GM21381 (cell line): ENCODE results near the gene ZMIZ1.

ENCODE experiments used
- ATAC-seq: cut with Tn5 transposase; IDR thresholded peaks from one replicate; pipeline ENCODE4 v1.9.1; 2021; ENCODE audit warnings: mild to moderate bottlenecking, moderate library complexity; ENCODE audit not compliant: unreplicated experiment

Gene ZMIZ1

DNA sequence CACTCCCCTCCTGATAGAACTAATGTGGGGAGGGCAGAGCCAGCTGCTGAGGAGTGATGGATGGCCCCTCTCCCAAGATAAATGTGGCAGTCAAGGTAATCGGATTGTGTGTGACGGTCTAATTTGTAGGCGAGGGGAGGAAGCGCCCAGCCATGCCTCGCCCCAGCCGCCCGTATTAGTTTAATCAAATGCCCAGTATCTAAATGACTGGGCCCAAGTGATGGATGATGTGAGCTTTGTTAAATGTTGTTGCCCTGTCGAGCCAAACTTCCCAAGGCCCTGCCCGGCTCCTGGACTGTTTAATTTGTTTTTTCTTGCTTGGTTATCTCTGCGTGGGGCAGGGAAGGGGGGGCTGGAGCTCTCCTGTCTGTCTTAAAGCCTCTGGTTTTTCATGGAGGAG, 190.1 kb downstream of the ZMIZ1 start:
- ATAC-seq = no peak

- no peak for ATAC-seq
Observed at GRCh38 chr10:79259834-79260233, 191.1 kb downstream of the ZMIZ1 start.

DNA sequence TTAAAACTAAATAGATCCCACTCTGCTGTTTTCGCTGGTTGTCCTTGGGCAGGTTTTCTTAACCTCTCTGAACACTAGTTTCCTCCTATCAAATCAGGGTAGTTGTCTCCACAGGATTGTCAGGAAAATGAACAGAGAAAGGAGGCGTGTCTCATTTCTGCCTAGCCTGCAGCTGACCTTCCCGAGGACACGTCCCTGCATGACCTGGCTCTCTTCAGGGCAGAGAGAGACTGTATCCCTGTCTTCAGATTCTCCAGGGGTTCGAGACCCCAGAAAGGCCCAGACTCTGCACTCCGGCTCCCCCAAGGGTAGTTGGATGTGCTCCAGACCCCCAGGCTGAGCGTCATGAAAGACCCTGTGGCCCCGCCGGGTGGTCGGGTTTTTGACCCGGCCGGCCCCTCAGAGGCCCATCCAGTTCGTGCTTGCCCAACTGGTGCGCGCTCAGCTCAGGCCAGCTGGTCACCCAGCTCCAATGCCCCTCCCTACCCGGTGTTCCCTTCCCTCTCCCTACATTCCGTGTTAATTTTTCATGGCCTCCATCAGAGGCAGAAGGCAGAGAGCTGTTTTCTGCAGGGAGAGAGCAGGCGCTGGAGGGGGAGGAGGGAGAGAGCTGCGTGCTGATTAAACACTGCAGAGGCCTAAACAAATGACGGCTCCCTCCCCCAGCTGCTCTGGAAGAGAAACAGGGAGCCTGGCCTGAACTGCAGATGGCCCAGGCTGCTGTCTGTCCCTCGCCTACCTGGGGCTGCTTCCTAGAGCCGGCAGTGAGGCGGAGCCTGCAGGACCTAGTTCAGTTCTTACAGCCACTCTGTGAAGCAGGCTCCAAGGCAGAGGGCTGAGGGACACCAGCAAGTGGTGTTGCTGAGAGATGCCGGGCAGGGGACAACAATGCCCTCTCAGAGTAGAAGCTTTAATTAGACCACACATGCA, 192.3 kb downstream of the ZMIZ1 start:
- ATAC-seq = no peak

- ATAC-seq = no peak
Observed at GRCh38 chr10:79262131-79262530, 193.4 kb downstream of the ZMIZ1 start.

DNA sequence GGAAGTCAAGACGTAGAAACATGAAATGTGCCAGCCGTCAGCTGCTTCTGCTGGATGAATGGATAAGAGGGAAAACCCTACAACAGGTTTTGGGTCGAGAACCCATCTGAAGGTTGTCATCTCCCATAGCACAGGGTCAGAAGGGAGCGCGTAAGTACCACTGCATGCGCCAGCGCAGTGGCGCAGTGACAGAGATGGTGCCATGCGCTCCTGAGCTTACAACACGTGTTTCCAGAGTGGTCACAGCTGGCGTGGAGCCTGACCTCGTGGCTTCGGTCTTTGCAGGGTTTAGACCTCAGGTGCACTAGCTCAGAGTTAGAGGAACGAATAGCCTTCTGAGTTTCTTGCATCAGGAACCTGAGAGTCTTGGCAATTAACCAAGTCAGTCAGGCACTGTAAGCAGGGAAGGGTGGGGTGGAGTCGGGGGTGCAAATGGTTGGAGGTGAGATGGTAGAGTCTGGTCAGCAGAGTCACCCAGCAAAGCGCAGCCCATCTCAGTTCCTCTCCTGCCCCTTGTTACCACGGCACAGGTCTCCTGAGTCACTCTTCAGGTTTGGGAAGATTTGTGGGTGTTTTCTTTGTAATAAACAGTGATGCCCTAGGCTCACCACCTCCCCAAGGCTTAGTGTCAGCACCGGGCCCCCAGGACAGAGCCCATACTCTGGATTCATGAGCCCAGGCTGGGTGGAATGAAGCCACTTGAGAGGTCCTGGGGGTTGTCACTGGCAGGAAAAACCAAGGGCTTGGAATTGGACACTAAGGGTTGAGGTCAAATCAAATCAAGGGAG, 194.4 kb downstream of the ZMIZ1 start:
- no peak for ATAC-seq

DNA sequence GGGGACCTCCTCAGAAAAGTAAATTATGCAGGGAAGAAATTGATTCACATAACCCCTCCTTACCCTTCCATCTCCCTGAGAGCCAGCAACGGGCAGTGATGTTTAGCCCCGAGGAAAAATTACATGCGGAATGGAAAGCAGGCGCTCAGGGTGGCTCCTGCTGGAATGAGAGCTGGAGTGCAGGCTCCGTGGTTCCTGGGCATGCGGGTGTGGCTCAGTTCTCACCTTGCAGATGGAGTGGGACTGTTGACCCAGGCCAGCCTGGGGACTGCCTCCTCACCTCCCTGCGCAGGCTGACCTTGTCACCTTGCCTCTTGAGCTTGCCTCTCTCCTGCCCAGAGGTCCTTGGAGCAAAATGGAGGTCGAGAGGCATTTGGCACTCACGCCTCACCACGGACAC, 195.2 kb downstream of the ZMIZ1 start:
- no peak for ATAC-seq

DNA sequence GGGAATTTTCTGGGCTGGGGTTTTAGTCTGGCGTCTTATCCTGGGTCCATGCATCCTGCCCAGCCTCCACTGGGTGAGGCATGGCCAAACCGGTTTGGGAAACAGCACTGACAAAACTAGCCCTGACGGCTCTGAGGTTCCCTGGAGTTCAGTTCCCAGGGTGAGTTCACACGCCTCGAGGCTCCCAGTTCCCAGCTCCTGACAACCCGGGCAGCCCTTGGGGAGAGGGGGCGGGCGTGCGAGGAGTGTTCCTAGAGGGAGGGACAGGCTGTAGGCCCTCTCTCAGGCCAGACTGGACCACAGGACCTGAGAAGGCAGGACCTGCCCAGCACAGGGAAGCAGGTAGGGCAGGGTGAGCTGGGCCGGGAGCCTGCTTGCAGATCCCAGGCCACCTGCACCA, 196.2 kb downstream of the ZMIZ1 start:
- ATAC-seq = no peak

DNA sequence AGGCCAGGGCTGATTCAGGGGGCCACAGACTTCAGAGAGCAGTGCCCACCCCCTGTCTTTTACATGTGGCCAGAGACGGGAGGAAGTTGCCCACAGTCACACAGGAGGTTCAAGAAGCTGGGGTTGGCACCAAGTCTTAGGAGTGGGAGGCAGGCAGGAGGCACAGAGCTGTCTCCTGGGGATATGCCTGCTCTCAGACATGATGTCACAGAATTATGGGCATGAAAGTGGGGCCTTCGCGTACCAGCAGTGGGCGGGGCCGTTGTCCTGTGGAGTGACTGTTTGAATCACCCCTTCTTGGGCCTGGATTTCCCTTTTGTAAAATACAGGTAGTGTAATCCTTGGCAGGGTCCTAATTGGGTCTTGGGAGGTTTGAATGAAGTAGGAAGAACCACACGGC, 197.3 kb downstream of the ZMIZ1 start:
- peak; percentile 31 for ATAC-seq

GRCh38 chr10:79266543-79267312, 198.0 kb downstream of the ZMIZ1 start:
- peak; percentile 71 for ATAC-seq

GRCh38 chr10:79267499-79267898, 198.7 kb downstream of the ZMIZ1 start:
- ATAC-seq = no peak

- no peak for ATAC-seq
Observed at GRCh38 chr10:79268161-79268601, 199.4 kb downstream of the ZMIZ1 start.

GRCh38 chr10:79268742-79269141, 200.0 kb downstream of the ZMIZ1 start:
- ATAC-seq = no peak

GRCh38 chr10:79269443-79269842, 200.7 kb downstream of the ZMIZ1 start:
- no peak for ATAC-seq

GRCh38 chr10:79269969-79270368, 201.2 kb downstream of the ZMIZ1 start:
- ATAC-seq = no peak

DNA sequence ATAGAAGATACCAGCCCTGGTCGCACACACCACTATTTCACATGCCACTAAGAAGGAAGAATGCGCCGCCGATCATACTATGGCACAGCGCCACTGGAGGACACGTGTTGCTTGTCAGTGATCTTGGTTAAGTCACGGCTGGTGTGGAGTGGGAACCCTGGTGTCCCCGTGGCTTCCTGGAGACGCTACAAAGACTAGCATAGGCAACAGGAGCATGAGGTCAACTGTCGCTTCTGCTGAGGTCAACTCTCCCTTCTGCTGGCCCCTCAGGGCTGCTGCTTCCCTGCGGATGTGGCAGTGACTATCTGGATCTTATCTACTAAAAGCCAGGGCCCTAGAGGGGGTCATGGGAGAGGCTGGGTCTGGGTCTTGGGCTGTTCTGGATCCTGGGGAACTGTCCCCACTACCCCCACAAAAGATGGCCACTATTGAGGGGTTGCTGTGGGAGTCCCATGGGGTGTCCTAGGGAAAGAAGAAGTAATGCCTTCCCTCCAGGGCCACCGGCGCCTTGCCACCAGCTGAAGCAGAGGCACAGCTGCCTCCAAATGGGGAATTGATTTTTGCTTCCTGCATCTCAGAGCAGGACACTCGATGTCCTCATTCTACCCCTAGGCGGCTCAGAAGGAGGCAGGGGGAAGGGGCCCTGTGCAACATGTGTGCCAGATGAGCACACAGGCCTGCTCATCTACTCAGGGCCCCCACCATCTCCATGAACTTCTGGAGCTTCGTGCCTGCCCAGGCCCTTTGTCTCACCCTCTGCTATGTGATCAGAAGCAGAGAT, 201.9 kb downstream of the ZMIZ1 start:
- no peak for ATAC-seq

GRCh38 chr10:79272353-79272752, 203.6 kb downstream of the ZMIZ1 start:
- ATAC-seq = no peak

- no peak for ATAC-seq
Observed at GRCh38 chr10:79273604-79274003, 204.8 kb downstream of the ZMIZ1 start.

DNA sequence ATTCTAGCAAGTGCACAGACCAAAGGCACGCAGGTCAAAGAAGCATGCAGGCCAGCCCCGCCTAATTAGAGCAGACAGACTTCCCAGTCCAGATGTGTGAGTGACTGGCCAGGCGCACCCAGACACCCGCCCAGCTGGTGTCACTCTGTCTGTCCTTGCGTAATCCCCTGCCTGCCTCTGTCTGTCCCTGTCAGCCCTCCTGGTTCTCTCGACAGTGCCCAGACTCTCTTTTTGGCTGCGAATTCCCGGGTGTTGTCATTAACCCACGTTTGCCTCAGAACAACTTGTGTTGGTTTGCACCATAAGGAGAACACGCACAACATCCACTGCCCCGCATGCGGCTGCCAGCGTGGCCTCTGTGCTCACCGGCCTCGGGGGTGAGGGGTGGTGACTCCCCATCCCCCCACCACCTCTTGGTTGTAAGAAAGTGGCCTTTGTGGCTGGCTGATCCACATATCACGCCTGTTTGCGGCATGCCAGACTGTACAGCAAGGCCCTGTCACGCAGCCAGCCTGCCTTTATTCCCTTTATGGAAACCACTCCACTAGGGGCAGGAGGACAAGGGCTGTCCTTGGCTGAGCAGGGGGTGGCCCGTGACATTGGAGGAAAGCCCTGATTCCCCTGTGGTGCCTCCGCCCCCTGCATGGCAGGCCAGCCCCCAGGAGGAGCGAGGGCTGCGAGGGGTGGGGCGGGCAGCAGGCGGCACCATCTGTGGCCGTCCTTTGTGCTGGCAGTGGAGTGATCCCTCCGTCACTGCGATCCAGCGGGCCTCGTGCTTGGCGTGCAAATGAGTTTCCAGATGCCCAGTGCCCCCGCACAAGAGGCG, 205.7 kb downstream of the ZMIZ1 start:
- no peak for ATAC-seq

DNA sequence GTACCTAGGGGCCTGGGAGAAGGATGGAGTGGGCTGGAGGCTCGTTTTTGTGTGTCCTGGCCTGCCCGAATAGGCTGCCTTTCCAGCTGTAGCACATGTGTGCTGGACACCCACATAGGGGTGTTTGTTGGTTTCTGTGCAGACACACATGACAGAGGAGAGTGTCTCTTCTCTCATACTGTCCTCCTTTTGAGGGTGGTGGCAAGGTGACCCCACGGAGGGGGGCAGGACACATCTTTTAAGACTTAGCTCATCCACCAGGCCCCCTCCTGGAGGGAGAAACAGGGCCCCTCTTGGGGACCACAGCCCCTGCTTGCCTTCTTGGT, 206.3 kb downstream of the ZMIZ1 start:
- no peak for ATAC-seq

DNA sequence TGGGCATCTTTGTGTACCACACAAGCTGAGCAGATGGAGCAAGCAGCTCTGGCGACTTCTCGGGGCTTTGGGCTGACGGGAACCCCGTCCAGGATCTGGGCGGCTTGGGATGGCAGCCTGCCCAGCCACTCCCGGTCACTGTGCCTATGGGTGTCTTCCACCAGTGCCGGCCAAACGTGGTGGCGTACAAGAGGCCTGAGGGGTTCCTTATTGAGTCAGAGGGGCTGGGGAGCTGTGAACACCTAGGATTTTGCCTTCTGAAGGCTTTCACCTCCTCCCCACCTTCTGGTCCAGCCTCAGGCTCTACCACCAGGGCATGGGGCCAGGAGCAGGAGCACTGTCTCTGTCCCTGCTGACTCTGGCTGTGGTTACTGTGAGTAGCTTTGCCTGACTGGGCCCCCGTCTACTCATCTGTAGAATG, 206.7 kb downstream of the ZMIZ1 start:
- no peak for ATAC-seq
